HCT116 (cell line): Measurements from ENCODE around the gene RGS19. TPM values are rescaled to one million over a fixed set of nuclear protein-coding genes. Genes with fewer than 3 reads are reported as not detected.

Source experiments
- ATAC-seq: fragments of 200-7000 bp; cut with Tn5 transposase; 2 replicates; pipeline ENCODE4 v1.9.1; 2020; ENCODE audit warnings: mild to moderate bottlenecking, moderate library complexity
- BruUV-seq: library from RNA; stranded (reverse); fragments of 400-500 nt; replicated peaks from 2 replicates; lab custom pipeline; 2021; lab: Mats Ljungman, UMichigan
- CTCF ChIA-PET: fragments of 300-600 bp; sonication (Branson Sonifier 250); formaldehyde crosslinking; loops from one replicate; lab custom pipeline; 2021; ENCODE audit warnings: antibody characterized with exemption; lab: Charles Lee
- POLR2A ChIA-PET: fragments of 300-600, 350-600 bp; sonication (Branson Sonifier 250); formaldehyde crosslinking; loops from one replicate; lab custom pipeline; 2021; ENCODE audit warnings: antibody characterized with exemption; lab: Charles Lee
- RAD21 ChIA-PET, 2 experiments: fragments of 300-600 bp; sonication (Branson Sonifier 250); formaldehyde crosslinking; loops; one replicate each; lab custom pipeline; 2023; ENCODE audit warnings: low total read pairs in 2 of 2; ENCODE audit not compliant: uncharacterized antibody in 2 of 2, unreplicated experiment in 2 of 2, low non-redundant PET in 1 of 2; lab: Charles Lee
- DNase-seq: peaks from one replicate; pipeline ENCODE4 v3.0.0-alpha.2; 2010; ENCODE audit warnings: low read depth, low spot score
- H2AFZ ChIP-seq: fragments of 200-600 bp; shearing (Covaris generic), sonication (generic); 2 replicates; pipeline ENCODE4 v1.6.1; 2017; ENCODE audit warnings: low read depth, mixed run types, mixed read lengths, antibody characterized with exemption, low read length; ENCODE audit not compliant: poor library complexity, severe bottlenecking
- H3K27ac ChIP-seq: 2 replicates; pipeline ENCODE4 v1.5.1; 2012; ENCODE audit warnings: low read depth, low read length
- H3K27me3 ChIP-seq: fragments of 200-600 bp; sonication (generic); 2 replicates; pipeline ENCODE4 v1.6.1; 2016; ENCODE audit warnings: mixed run types, low read length, mixed read lengths; ENCODE audit not compliant: insufficient read depth
- H3K36me3 ChIP-seq, 2 experiments: fragments of 200-500 bp in 1 of 2; fragments of 200-600 bp in 1 of 2; sonication (Bioruptor generic) in 1 of 2; sonication (generic) in 1 of 2; 2 replicates each; pipeline versions ENCODE4 v1.5.1 to v1.6.1; 2014 to 2016; ENCODE audit warnings: low read length in 2 of 2, inconsistent platforms in 1 of 2, mixed read lengths in 1 of 2, mixed run types in 1 of 2; ENCODE audit not compliant: insufficient read depth in 2 of 2, control insufficient read depth in 1 of 2
- H3K4me1 ChIP-seq, 2 experiments: fragments of 200-600 bp in 1 of 2; sonication (generic) in 1 of 2; 2 replicates each; pipeline versions ENCODE4 v1.5.1 to v1.6.1; 2012 to 2017; ENCODE audit warnings: low read length in 2 of 2, inconsistent platforms in 1 of 2, mild to moderate bottlenecking in 1 of 2, mixed read lengths in 1 of 2, mixed run types in 1 of 2, moderate library complexity in 1 of 2; ENCODE audit not compliant: insufficient read depth in 2 of 2, control insufficient read depth in 1 of 2
- H3K4me2 ChIP-seq: fragments of 200-600 bp; sonication (generic); 2 replicates; pipeline ENCODE4 v1.6.1; 2017; ENCODE audit warnings: mixed run types, low read length, mixed read lengths
- H3K4me3 ChIP-seq, 2 experiments: fragments of 200-600 bp in 1 of 2; sonication (generic) in 1 of 2; replicated peaks in 1 of 2; 2 replicates each; pipeline ENCODE4 v1.5.1; 2011 to 2016; ENCODE audit warnings: low read length in 2 of 2, control low read depth in 1 of 2, low read depth in 1 of 2, mild to moderate bottlenecking in 1 of 2, mixed read lengths in 1 of 2, mixed run types in 1 of 2
- H3K79me2 ChIP-seq: fragments of 200-600 bp; sonication (generic); 2 replicates; pipeline ENCODE4 v1.6.1; 2017; ENCODE audit warnings: mild to moderate bottlenecking, mixed run types, low read length, moderate library complexity, mixed read lengths; ENCODE audit not compliant: insufficient read depth
- H3K9ac ChIP-seq: fragments of 200-600 bp; sonication (generic); 2 replicates; pipeline ENCODE4 v1.6.1; 2016; ENCODE audit warnings: low read length, mixed read lengths
- H3K9me2 ChIP-seq: fragments of 200-600 bp; sonication (generic), shearing (Covaris generic); 2 replicates; pipeline ENCODE4 v1.6.1; 2017; ENCODE audit warnings: mixed run types, mild to moderate bottlenecking, moderate library complexity; ENCODE audit not compliant: insufficient read depth
- H3K9me3 ChIP-seq, 2 experiments: fragments of 200-500 bp in 1 of 2; fragments of 200-600 bp in 1 of 2; sonication (Bioruptor generic) in 1 of 2; sonication (generic) in 1 of 2; 2 replicates each; pipeline ENCODE4 v1.6.1; 2014 to 2017; ENCODE audit warnings: low read length in 2 of 2, mixed read lengths in 2 of 2, inconsistent platforms in 1 of 2, low read depth in 1 of 2, mild to moderate bottlenecking in 1 of 2, mixed run types in 1 of 2, moderate library complexity in 1 of 2; ENCODE audit not compliant: control insufficient read depth in 1 of 2, insufficient read depth in 1 of 2
- H4K20me1 ChIP-seq: fragments of 200-600 bp; sonication (generic), shearing (Covaris generic); 2 replicates; pipeline ENCODE4 v1.6.1; 2017; ENCODE audit warnings: mixed run types, mild to moderate bottlenecking, moderate library complexity; ENCODE audit not compliant: insufficient read depth
- CBX3 ChIP-seq: IDR thresholded peaks from 2 replicates; pipeline ENCODE4 v1.6.1; 2012; ENCODE audit warnings: low read depth
- CEBPB ChIP-seq: IDR thresholded peaks from 2 replicates; pipeline ENCODE4 v1.6.1; 2012; ENCODE audit warnings: low read depth
- EGR1 ChIP-seq: IDR thresholded peaks from 2 replicates; pipeline ENCODE4 v1.6.1; 2012; ENCODE audit warnings: low read depth
- EZH2phosphoT487 ChIP-seq: fragments of 200-600 bp; IDR thresholded peaks from 2 replicates; pipeline ENCODE4 v1.6.1; 2018; ENCODE audit warnings: antibody characterized with exemption, borderline replicate concordance
- FOSL1 ChIP-seq: IDR thresholded peaks from 2 replicates; pipeline ENCODE4 v1.6.1; 2012; ENCODE audit warnings: low read depth
- JUND ChIP-seq: IDR thresholded peaks from 2 replicates; pipeline ENCODE4 v1.6.1; 2012
- RAD21 ChIP-seq: IDR thresholded peaks from 2 replicates; pipeline ENCODE4 v1.6.1; 2012; ENCODE audit warnings: low read depth, mild to moderate bottlenecking
- SP1 ChIP-seq: IDR thresholded peaks from 2 replicates; pipeline ENCODE4 v1.6.1; 2012; ENCODE audit warnings: low read depth
- SRF ChIP-seq: IDR thresholded peaks from 2 replicates; pipeline ENCODE4 v1.6.1; 2012; ENCODE audit warnings: low read depth
- TCF7L2 ChIP-seq: IDR thresholded peaks from 2 replicates; pipeline ENCODE4 v1.7.0; 2011; ENCODE audit warnings: borderline replicate concordance, inconsistent platforms; ENCODE audit not compliant: insufficient read depth, insufficient read length; ENCODE audit errors: extremely low read depth
- ZFX ChIP-seq: fragments of 450-650 bp; IDR thresholded peaks from 2 replicates; pipeline ENCODE4 v1.6.1; 2017
- intact Hi-C: fragments of 100-400 bp; cut with micrococcal nuclease; formaldehyde crosslinking; loops from 2 replicates; pipeline ENCODE4 v1.10.0; 2022
- total RNA-seq: library from RNA; stranded (reverse); gene quantifications from one replicate; pipeline ENCODE4 v1.2.1, GENCODE V29; 2021; ENCODE audit not compliant: unreplicated experiment
- TF ChIP-seq, protein P1 (sequence below), 3 experiments: fragments of 200-600 bp in 1 of 3; sonication (generic) in 1 of 3; IDR thresholded peaks in 2 of 3; conservative IDR thresholded peaks in 1 of 3; 2 replicates each; pipeline ENCODE4 v1.5.1; 2012 to 2017; ENCODE audit warnings: low read depth in 2 of 3, low read length in 2 of 3, antibody characterized with exemption in 1 of 3, borderline replicate concordance in 1 of 3, control low read depth in 1 of 3, mild to moderate bottlenecking in 1 of 3, mixed read lengths in 1 of 3, mixed run types in 1 of 3, moderate library complexity in 1 of 3; ENCODE audit not compliant: insufficient read depth in 1 of 3

RGS19 gene
- total RNA-seq, 1 experiment from 2014 or later: 21.4 TPM

DNA sequence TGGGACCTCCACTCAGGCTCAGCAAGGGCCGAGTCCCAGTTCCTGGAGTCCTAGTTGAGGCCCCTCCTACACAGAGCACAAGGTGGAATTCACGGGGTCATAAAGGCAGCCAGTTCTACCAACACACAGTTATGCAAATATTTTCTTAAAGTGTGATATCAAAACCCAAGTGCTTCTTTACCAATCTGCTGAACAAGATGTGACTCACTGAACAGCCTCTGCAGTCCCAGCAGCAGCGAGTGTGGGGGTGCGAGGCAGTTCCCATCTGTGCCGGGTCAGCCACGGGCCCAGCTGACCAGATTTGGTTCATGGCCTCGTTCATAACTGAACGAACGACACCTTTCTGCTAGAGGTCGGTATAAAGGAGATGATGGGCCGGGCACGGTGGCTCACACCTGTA lies 20.8 kb downstream of the RGS19 start:
- H4K20me1 ChIP-seq: no peaks in the 10 kb centered on the region
- no peaks in the 10 kb centered on the region for H3K79me2 ChIP-seq
- no peaks in the 10 kb centered on the region for H3K9me3 ChIP-seq
- no peak for DNase-seq
- H2AFZ ChIP-seq: no peak overlapping the region
- ChIA-PET RAD21 (no interaction called here), POLR2A (no interaction called here), CTCF (interaction anchor here (1.4 kb wide), 1 partner anchor 521 kb away, joined by 8 read pairs; the partner anchor contains the start of gene PTK6)
- no peak overlapping the region for H3K27ac ChIP-seq
- TF ChIP-seq SRF (no peak), TCF7L2 (no peak), RAD21 (no peak), CBX3 (no peak), CEBPB (no peak), EGR1 (no peak), SP1 (no peak), JUND (no peak), EZH2phosphoT487 (no peak), ZFX (no peak), FOSL1 (no peak)
- TF ChIP-seq, protein P1, sequence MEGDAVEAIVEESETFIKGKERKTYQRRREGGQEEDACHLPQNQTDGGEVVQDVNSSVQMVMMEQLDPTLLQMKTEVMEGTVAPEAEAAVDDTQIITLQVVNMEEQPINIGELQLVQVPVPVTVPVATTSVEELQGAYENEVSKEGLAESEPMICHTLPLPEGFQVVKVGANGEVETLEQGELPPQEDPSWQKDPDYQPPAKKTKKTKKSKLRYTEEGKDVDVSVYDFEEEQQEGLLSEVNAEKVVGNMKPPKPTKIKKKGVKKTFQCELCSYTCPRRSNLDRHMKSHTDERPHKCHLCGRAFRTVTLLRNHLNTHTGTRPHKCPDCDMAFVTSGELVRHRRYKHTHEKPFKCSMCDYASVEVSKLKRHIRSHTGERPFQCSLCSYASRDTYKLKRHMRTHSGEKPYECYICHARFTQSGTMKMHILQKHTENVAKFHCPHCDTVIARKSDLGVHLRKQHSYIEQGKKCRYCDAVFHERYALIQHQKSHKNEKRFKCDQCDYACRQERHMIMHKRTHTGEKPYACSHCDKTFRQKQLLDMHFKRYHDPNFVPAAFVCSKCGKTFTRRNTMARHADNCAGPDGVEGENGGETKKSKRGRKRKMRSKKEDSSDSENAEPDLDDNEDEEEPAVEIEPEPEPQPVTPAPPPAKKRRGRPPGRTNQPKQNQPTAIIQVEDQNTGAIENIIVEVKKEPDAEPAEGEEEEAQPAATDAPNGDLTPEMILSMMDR (IDR thresholded peaks at IDR 0.05 in 2 of 3, conservative IDR thresholded peaks at IDR 0.05 in 1 of 3; ENCODE audit: borderline replicate concordance in 1 of 3, insufficient read depth in 1 of 3, low read depth in 2 of 3, low read length in 2 of 3): no peak
- no peak overlapping the region for H3K4me2 ChIP-seq
- peaks cover 12 to 45% of the 10 kb centered on the region in 2 experiments; a peak in 3 of 4 replicates for H3K4me1 ChIP-seq
- no peak overlapping the region for H3K9ac ChIP-seq
- no peaks in the 10 kb centered on the region for H3K9me2 ChIP-seq
- intact Hi-C loops: loop anchor here (10.0 kb wide), 1 partner anchor 354 kb away; the partner anchor contains the start of genes ARFRP1 and ZGPAT
- no peaks in the 10 kb centered on the region for H3K27me3 ChIP-seq
- no peak overlapping the region for H3K4me3 ChIP-seq
- ATAC-seq: no peak
- H3K36me3 ChIP-seq: no peaks in the 10 kb centered on the region
- BruUV-seq: no TSS peak
